CD4-positive, alpha-beta T cell treated with Interleukin-17A for 4 hours (primary cell): Measurements from ENCODE around the gene GTF3A.

Experiments
- DNase-seq: peaks from one replicate; pipeline ENCODE4 v3.0.0-alpha.2; 2020; ENCODE audit warnings: mixed read lengths

Gene GTF3A

DNA sequence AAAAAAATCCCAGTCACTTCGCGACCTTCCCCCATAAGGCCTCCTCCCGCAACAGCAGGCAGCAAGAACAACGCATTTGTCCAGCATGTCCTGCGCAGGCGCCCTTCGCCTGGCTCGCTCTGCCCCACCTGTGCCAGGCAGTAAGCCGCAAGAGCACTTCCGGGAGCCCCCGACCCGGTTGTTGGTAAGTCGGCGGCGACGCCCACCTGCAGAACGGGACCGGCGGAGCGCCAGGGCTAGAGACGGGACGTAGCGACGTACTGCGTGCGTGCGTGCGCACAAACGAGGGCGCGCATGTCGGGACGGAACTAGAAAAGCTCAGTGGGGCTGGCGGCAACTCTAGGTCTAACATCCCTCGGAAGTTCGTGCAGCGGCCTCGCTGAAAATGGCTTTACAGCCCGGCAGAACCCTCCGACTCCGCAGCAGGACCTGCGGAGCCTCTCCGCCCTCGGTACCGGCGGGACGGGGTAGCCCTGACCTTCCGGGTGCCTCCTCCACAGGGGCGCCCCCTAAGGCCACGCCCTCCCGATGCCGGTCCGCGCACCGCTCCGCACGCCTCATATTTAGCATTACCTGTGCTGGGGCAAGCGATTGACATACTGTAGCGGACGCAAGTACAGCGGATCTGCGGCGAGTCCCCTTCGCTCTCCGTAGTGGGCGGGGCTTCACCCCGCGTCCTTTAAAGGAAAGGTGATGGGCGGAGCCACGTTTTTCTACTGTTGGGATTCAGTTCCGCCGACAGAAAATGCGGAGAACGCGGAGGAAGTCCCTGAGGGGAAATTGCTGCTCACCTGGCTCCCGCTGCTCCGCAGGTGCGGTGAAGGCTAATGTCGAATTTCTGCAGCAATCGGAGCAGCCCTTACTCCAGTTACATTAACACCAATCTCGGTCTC is 25.8 kb downstream of the GTF3A start, which contains the start of gene MTIF3:
Gene MTIF3 (minus strand): TSS at position 629 of the 893 bp plus-strand sequence. CDS start 10,116 bp downstream, outside the sequence.
- peak; percentile 98 for DNase-seq

DNA sequence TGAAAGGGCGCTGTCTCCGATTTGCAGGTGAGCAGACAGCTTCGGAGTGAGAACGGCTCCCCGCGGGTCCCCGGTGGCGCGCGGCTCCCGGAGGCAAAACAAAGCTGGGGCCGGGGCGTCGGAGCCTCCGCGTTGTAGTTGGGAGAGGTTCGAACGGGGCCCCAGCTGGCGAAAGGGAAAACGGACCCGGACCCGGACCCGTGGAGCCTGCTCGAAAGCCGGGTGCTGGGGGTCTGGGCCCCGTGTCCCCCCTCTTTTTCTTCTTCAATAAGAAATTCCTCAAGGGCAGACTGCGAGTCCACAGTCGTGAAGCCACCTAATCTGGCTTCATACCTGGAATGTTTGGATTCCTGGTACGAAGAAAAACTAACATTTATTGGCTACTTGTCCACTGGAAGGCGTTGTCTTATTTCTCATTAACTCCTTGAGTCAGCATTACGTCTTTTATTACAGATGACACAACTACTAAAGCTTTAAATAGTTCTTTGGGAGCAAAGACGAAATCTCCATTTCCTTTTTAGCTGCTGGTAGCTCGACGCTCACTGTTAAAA is 26.6 kb downstream of the GTF3A start:
- peak; percentile 58 for DNase-seq

DNA sequence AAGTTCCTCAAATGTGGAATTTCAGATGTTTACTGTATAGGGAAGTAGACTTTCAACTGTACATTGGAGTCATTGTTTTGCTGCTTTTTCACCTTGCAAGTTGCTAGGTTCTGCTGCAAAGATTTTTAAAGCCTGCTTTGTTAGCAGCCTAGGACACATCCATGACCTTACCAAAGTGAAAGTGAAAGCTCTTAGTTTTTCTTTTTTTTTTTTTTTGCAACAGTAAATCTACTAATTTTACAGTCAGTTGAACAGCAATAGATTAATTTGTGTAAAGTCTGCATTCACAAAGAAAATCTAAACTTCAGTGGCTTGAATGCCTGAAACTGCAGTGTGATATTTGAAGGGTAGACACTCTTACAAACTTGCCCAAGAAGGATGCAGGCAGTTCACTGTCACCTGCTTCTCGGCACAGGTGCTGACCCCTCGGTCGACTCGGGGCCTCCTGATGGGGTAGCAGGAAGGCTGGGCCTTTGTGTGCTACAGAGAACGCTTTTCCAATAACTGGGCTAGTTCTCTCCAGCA is 31.0 kb downstream of the GTF3A start:
- DNase-seq: peak; percentile 28

DNA sequence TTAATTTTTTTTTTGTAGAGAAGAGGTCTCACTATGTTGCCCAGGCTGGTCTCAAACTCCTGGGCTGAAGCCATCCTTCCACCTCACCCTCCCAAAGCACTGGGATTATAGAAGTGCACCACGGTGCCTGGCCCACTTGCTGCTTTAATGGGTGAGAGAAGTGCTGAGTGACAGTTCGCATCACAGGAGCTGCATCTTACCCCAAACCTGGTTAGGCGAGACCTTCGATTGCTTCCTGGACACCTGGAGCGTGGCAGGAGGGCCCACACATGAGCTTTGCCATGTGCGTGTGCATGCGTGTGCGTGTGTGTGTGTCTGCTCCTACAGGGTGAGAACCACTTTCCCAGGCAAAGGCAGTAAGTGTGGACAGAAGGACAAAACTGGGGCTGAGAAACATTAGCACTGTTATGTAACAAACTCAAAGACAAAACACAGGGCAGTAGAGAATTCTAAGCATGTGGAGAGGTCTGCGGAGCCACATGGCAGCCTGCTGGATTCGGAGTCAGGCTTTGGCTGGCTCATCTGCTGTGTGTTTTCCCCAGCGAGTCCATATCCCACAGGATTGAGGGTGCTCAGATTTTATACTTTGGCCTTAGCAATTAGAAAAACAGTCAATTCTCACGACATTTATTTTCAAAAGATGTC is 37.6 kb downstream of the GTF3A start:
- DNase-seq: no peak

DNA sequence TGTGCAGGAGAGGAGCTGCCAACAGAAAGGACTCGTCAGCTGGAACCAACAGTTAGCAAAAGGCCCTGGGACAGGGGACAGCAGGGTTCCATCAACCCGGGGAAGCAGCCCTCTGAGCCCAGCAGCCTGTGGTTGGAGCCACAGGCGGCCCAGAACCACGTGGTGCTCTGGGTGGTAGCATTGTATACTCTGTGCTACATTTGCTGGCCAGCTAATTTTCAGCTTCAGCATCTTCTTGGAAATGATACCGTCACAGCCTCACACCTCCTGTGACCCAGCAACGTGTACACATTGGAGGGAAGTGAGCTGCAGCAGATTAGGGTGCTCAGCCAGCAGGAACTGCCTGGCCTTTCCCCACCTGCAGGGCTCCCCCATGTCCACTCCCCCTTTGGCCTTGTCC is 39.1 kb downstream of the GTF3A start:
- DNase-seq: no peak

DNA sequence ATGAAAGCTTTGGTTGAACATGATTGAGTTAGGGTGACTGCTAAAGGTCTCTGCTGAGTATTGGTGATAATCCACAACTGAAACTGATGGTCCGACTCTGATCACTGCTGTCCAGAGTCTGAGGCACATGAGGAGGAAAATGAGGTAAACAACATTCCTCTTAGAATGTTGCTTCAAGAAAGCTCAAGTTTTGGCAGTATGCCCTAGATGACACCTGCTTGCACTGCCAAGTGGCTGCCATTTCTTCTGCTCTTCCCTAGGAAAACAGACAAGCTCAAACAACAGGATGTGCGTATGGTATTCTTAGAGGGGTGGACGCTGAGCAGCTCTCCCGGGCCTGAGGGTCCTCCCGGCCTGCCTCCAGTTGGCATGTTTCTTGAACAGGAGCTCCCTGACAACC is 41.2 kb downstream of the GTF3A start:
- no peak for DNase-seq

DNA sequence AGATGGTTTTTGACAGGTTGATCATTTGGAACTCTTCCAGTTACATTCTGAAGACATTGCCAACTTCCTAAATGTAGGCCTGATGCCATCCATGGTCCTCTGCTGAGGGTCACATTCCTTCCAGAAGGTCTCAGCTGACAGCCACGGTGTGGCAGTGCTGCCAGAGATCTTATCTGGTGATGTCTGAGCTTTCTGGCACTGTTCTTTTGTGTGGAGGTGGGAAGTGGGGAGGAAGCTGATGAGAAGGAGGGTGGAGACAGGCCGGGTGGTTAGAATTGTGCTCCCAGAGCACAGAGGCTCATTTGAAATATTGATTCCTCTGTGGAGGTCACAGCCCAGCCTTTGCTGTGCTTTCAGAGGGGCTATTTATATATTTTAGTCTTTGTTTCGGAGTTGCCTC is 42.1 kb downstream of the GTF3A start:
- no peak for DNase-seq

DNA sequence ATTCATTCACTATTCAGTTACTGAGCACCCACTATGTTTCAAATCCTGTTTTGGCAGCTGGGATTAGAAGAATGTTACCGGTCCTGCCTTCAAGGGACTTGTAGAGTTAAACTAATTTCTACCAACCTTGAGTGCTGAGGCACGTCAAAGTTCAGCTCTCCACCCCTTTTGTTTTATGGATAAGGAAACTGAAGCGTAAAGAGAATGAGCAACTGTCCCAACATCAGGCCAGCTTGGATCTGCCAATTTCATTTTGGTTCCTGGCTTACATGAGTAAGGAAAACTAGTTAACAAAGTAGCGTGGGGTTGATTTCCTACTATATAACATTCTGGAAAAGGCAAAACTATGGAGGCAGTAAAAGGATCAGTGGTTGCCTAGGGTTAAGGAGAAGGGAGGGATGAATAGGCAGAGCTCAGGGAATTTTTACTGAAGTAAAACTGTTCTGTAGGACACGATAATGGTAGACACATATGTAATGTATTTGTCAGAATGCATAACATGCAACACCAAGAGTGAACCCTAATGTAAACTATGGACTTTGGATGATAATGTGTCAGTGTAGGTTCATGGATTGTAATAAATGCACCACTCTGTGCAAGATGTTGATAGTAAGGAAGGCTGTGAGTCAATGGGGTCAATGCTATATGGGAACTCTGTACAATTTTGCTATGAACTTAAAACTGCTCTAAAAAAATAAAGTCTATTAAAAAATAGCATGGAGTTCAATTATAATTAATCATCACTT is 45.8 kb downstream of the GTF3A start:
- DNase-seq: no peak

DNA sequence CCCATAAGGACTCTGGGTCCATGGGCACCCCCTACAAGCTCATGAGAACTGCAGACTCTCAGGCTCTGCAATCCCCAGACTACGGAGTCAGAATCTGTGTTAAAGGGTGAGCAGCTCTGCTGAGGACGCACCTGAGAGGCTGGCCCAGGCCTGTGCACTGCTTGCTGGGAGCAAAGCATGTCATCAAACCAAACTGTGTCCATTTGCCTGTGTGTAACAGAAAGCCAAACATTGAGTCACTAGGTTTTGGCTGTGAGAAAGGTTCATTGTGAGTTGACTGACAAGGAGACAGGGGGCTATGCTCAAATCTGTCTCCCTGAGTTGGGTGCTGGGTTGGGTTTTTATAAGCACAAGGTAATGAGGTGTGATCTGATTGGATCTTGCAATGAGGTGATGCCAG is 48.0 kb downstream of the GTF3A start:
- no peak for DNase-seq

DNA sequence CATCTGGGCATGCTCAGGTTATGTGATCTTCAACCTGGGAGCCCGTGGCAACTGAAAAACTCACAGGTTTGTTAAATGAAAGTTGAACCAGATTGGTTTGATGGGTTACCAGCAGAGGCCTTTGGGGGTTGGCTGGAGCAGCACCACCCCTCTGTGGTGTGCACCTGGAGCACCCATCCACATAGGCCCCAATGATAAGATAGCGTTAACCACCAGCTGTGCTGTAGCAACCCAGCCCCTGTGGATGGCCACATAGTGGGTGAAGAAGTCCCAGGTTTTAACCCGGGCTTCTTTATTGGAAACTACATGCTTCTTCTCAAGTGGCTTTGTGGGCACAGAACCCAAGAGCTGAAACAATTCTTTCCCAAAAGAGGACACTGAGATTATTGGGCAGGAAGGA is 48.5 kb downstream of the GTF3A start:
- no peak for DNase-seq

DNA sequence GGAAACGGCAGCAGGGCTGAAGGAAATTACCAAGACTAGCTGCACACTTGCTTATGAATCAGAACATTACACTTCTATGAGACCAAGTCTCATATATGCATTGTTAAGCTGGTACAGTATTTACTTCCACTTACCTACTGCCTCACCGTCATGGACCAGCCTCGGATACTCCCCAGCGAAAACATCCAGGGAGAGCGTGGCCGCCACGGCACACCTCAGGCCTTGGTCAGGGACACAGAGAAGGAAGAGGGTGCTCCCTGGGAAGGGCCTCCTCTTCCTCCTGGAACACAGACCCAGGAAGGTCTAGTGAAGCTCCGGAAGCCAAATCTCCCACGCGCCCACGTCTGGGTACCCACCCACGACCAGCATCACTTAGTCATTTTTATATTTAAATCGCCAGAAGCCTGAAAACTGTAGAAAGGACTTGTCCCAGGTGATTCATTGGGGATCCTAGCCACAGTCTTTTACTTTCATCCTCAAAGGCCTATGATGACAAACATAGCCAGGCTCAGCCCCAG is 50.4 kb downstream of the GTF3A start:
- DNase-seq: no peak

DNA sequence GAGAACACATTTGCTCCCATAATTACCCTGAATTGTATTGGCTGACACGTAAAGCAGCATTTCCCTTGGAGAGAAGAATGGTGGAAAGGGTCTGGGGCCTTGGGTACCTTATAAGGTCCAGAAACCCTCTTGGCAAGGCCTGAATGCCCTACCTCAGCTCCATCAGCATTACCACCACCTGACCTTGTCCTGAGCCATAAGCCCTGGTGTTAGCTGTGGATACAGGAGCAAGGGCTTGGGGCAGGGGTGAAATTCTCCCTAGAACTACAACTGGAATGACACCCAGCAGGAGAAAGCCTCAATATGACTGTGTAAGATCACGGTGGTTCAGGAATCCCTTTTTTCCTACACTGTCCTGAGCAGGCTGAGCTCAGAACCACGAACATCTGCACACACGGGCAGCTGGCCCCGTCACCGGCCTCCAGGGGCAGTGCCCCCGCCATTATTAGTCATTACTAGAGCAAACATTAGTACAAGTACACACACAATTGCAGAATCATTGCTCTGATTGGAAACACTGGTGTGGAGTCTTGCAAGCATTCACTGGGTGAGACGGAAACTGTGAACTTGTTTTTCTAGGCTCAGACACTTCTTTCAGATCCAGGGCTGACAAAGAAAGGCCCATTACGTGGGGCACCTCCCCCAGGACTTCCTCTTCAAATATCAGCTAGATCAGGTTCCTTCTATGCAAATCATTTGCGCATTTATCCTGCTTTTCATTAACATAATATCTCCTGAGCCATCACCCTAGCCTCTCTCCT is 52.7 kb downstream of the GTF3A start:
- DNase-seq: peak; percentile 31

DNA sequence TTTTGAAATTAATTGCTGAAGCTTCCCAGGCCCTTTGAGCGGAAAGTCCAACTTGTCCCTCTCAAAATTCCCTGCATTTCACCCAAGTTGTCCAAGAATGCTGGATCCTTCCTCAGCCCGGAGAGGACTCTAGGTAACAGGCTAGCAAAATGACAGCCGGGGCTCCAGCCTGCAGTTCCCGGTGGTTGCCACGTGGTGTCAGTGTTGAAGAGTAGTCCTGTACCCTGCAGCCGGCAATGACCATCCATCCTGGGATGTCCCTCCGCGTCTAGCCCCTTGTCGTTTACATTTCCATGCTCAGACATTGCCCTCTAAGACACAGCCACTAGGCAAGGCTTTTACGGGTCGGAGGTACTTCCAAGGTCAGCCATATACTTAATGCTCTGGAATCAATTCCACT is 57.3 kb downstream of the GTF3A start:
- peak; percentile 30 for DNase-seq

DNA sequence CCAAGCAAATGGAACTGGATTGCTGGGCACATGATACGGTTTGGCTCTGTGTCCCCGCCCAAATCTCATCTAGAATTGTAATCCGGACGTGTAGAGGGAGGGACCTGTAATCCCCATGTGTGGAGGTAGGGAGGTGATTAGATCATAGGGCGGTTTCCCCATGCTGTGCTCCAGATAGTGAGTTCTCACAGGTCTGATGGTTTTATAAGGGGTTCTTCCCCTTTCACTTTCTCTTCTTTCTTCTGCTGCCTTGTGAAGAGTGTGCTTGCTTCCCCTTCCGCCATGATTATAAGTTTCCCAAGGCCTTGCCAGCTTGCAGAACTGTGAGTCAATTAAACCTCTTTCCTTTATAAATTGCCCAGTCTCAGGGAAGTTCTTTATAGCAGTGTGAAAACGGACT is 58.6 kb downstream of the GTF3A start:
- no peak for DNase-seq

DNA sequence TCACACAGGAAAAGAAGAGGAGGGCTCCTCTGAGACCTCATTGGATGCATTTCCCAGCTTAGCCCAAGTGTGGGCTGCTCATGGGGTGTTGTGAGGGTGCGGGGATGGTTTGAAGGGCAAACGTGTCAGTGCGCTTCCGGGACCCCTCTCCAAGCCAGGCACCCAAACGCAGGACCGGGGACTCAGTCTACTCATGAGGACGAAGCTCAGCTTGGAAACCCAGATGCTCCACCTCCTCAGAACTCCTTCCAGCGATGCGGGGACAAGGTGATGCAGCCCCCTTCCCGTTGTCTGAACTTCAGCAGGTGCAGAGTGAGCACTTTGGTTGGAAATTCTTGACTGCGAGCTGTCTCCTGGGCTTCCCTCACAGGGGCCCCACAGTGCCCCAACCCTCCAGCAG is 59.0 kb downstream of the GTF3A start:
- DNase-seq: no peak
